ENCODE data around the gene VAT1L.
"Not testable (repeated sequence)": the region's sequence is repeated elsewhere in the genome, so short reads cannot be mapped to it uniquely, and the experiment has no call there.

The VAT1L gene

GRCh38 chr16:77913738-77914253 lies 125.4 kb downstream of the VAT1L start:
- no peak for DNase-seq (ENCODE audit: low spot score)

- no peak for DNase-seq (ENCODE audit: low spot score)
These were observed 127.7 kb downstream of the VAT1L start for GRCh38 chr16:77916111-77916510.

- DNase-seq (ENCODE audit: low spot score): no peak
These were observed 129.6 kb downstream of the VAT1L start for GRCh38 chr16:77917971-77918370.

- no peak for DNase-seq (ENCODE audit: low spot score)
These were observed 130.7 kb downstream of the VAT1L start for GRCh38 chr16:77918809-77919707.

GRCh38 chr16:77919761-77920415 lies 131.5 kb downstream of the VAT1L start:
- no peak for DNase-seq (ENCODE audit: low spot score)

GRCh38 chr16:77920984-77921383 lies 132.6 kb downstream of the VAT1L start:
- no peak for DNase-seq (ENCODE audit: low spot score)

- DNase-seq (ENCODE audit: low spot score): no peak
These were observed 133.9 kb downstream of the VAT1L start for GRCh38 chr16:77922228-77922754.

- DNase-seq (ENCODE audit: low spot score): no peak
These were observed 137.2 kb downstream of the VAT1L start for GRCh38 chr16:77925531-77925930.

- DNase-seq (ENCODE audit: low spot score): no peak
These were observed 139.7 kb downstream of the VAT1L start for GRCh38 chr16:77928096-77928495.

GRCh38 chr16:77929004-77929403 lies 140.6 kb downstream of the VAT1L start:
- DNase-seq (ENCODE audit: low spot score): no peak

- no peak for DNase-seq (ENCODE audit: low spot score)
These were observed 142.7 kb downstream of the VAT1L start for GRCh38 chr16:77931058-77931457.

GRCh38 chr16:77937473-77938149 lies 149.2 kb downstream of the VAT1L start:
- DNase-seq (ENCODE audit: low spot score): no peak

- DNase-seq (ENCODE audit: low spot score): no peak
These were observed 150.5 kb downstream of the VAT1L start for GRCh38 chr16:77938913-77939312.

GRCh38 chr16:77939968-77940367 lies 151.6 kb downstream of the VAT1L start:
- no peak for DNase-seq (ENCODE audit: low spot score)

- no peak for DNase-seq (ENCODE audit: low spot score)
These were observed 155.4 kb downstream of the VAT1L start for GRCh38 chr16:77943801-77944200.

- no peak for DNase-seq (ENCODE audit: low spot score)
These were observed 156.3 kb downstream of the VAT1L start for GRCh38 chr16:77944631-77945030.

GRCh38 chr16:77945126-77945525 lies 156.8 kb downstream of the VAT1L start:
- DNase-seq (ENCODE audit: low spot score): no peak

- DNase-seq (ENCODE audit: low spot score): no peak
These were observed 158.5 kb downstream of the VAT1L start for GRCh38 chr16:77946823-77947222.

- not testable (repeated sequence) for DNase-seq (ENCODE audit: low spot score)
These were observed 159.2 kb downstream of the VAT1L start for GRCh38 chr16:77947590-77947989.

GRCh38 chr16:77948835-77949234 lies 160.5 kb downstream of the VAT1L start:
- DNase-seq (ENCODE audit: low spot score): no peak

GRCh38 chr16:77949445-77949844 lies 161.1 kb downstream of the VAT1L start:
- DNase-seq (ENCODE audit: low spot score): no peak

- DNase-seq (ENCODE audit: low spot score): no peak
These were observed 163.4 kb downstream of the VAT1L start for GRCh38 chr16:77951788-77952187.

Measured in CD4-positive, alpha-beta T cell treated with Interleukin-2 at 100 ng/mL for 4 hours (primary cell).